GM18519 (cell line): Measurements from ENCODE around the gene GLB1L2.
"Not testable (repeated sequence)": the region's sequence is repeated elsewhere in the genome, so short reads cannot be mapped to it uniquely, and the experiment has no call there.

Experiments used
- ATAC-seq: cut with Tn5 transposase; IDR thresholded peaks from one replicate; pipeline ENCODE4 v1.9.1; 2021; ENCODE audit warnings: mild to moderate bottlenecking, moderate library complexity; ENCODE audit not compliant: unreplicated experiment, low FRiP score

GLB1L2 gene

DNA sequence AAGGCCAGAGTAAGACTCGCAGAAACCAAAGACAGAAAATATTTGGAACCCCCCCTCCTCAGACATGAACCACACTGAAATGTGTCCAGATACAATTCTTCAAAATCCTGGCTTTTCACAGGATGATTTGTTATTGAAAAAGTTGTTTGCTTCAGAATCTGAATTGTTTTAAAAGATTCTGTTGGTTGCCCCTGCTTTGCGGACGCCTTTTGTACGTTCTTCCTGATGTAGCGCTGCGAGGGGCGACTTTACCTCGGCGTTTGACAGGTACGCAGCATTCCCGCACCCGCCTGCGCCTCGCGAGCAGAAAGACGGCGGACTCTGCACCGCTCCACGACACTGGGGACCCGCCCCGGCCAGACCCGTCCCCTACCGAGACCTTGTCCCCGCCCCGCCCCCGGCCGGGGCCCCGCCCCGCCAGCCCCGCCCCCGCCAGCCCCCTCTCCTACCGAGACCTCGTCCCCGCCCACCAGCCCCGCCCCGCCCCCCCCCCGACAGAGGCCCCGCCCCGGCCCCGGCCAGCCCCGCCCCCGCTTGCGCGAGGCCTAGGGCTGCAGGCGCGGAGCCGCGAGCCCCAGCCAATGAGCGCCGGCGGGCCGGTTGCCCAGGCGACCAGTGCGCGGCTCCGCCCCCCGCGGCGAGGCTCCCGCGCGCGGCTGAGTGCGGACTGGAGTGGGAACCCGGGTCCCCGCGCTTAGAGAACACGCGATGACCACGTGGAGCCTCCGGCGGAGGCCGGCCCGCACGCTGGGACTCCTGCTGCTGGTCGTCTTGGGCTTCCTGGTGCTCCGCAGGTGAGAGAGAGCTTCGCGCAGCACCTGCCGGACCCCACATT is at the start of gene GLB1L2:
TSS of gene GLB1L2 (plus strand) at position 635 of the 835 bp plus-strand sequence. CDS start at position 709, 74 bp downstream.
- ATAC-seq = peak; percentile 52

- no peak for ATAC-seq
These were observed 49.4 kb upstream of the GLB1L2 start for GRCh38 chr11:134282121-134283045.

- ATAC-seq = no peak
These were observed 48.1 kb upstream of the GLB1L2 start for GRCh38 chr11:134283461-134284230.

GRCh38 chr11:134284349-134284748 is 47.4 kb upstream of the GLB1L2 start:
- ATAC-seq = not testable (repeated sequence)

- no peak for ATAC-seq
These were observed 44.2 kb upstream of the GLB1L2 start for GRCh38 chr11:134287561-134287960.

GRCh38 chr11:134288486-134288885 is 43.3 kb upstream of the GLB1L2 start:
- ATAC-seq = no peak

DNA sequence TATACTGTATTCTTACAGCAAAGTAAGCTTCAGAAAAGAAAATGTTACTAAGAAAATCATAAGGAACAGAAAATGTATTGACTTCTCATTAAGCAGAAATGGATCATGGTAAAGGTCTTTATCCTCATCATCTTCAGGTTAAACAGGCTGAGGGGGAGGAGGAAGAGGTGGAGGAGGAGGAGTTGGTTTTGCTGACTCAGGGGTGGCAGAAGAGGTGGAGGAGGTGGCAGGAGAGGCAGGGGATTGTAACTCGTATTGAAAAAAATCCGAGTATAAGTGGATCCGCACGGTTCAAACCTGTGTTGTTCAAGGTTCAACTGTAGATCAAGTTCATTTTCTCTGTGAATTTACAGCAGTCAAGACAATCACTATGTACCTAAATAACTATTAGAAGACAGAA is 42.6 kb upstream of the GLB1L2 start:
- ATAC-seq = no peak

GRCh38 chr11:134289789-134290188 is 42.0 kb upstream of the GLB1L2 start:
- ATAC-seq = no peak

DNA sequence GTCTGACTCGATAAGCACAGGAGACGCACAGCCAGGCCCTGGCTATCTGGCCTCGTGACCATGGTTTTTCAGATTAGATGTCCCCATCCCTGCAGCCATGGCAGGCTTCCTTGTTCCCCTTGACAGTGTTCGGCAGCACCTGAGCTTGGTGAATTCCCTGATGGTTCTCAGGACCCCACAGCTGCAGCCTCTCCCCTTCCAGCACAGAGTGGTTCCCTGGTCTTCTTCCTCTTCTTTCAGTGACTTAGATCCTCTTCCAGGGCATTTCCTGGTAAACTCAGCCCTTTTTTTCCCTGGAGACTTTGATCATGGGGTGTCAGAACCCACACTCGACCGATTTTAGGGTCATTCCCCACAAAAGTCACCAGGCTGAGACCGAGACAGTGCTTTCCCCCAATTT is 41.1 kb upstream of the GLB1L2 start:
- no peak for ATAC-seq

DNA sequence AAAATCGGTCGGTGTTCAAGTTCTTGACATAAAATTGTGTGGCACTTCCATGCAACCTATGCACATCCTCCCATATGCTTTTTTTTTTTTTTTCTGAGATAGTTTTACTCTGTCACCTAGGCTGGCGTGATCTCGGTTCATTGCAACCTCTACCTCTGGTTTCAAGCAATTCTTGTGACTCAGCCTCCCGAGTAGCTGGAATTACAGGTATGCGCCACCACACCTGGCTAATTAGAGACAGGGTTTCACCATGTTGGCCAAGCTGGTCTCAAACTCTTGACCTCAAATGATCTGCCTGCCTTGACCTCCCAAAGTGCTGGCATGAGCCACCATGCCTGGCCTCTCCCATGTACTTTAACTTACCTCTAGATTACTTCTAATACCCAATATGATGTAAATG is 40.6 kb upstream of the GLB1L2 start:
- ATAC-seq = no peak

DNA sequence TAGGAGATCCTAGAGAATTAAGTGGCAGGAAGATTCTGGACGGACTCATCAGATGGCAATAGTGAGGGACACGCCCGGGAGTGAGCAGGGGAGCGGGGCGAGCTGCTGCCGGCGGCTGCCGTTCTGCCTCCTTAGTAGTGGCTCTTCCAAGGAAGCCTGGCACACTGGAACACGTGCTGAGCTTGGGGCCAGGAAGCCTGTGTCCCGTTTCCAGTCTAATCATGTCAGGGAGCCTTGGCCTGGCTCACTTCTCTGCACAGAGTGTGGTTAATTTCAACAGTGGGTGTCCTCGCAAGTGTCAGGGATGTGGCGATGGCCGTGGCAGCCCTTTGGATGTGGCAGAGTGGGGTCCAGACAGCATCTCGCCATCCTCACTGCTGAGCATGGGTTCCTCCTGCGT is 39.1 kb upstream of the GLB1L2 start:
- ATAC-seq = no peak

DNA sequence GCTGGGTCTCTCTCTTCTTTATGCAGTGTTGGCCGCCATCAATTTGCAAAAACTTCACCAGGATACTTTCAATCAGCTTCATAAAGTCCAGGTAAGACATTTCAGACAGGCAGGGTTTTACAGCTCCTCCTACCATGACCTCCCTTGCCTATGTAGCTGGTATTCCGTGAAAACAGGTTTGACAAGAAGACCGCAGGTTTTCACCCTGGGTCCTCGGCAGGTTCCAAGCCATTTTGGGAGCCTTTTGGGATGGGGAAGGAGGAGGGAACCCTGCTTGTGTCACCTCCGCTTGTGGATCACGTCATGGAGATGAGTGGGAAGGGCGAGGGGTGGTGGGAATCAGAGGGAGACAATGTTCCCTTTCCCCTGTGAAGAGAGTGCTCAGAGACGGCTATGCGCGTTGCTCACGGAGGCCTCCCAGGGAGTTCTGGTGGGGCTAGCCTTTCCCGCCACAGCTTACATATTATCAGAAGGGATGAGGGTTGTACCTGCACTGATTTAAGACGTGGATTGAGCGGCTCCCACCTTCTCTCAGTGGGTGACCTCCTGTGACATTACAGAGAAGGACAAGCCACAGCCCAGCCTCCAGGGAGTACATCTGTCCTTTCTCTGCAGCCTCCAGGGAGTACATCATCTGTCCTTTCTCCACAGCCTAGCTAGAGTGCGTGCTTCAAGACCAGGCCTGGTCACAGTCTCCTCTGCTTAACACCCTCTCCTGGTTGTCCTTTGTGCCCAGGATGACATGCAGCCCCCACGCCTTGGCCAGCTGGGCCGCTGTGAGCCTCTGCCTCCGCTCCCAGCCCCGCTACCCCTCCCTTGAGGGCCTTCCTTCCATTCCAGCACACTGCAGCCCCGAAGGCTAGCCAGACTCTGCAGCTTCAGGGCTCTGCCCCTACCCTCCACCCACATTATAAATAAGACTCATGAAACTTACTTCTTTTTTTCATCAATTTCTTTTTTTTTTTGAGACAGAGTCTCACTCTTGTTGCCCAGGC is 38.4 kb upstream of the GLB1L2 start:
- no peak for ATAC-seq

- ATAC-seq = no peak
These were observed 37.1 kb upstream of the GLB1L2 start for GRCh38 chr11:134294664-134295063.

GRCh38 chr11:134312223-134312622 is 19.6 kb upstream of the GLB1L2 start:
- no peak for ATAC-seq

DNA sequence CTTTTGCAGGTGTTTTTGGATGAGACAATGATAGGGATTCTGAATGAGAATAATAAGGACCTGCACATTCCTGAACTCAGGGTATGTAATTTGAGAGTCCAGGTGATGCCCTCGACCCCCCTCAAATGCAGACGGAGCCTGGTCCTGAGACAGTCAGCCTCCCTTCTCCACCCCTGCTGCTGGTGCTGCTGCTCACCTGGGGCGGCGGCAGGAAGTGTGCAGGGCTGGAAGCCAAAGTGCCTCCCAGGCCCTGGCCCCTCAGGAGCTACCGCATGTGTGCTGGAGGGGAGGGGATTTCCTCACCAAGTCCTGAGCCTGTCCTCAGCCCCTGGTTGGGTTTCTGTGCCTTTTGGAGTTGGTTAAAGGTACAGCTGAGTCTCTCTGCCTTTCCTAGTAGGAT is 19.0 kb upstream of the GLB1L2 start:
- no peak for ATAC-seq

DNA sequence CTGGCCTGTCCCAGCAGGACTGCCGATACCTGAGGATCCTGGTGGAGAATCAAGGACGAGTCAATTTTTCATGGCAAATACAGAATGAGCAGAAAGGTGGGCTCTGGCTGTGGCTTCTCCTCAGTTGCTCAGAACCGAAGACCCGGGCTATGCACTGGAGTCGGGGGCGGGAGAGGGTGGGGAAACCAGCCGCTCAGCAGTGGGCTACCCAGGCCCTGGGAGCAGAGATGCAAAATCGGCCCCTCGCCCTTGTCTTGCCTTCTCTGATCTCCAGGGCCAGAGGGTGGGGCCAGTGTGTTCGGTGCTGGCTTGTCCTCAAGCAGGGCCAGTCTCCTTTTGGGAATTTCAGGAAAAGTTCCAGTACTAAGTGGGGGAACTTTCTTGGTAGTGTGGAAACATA is 18.4 kb upstream of the GLB1L2 start:
- no peak for ATAC-seq

DNA sequence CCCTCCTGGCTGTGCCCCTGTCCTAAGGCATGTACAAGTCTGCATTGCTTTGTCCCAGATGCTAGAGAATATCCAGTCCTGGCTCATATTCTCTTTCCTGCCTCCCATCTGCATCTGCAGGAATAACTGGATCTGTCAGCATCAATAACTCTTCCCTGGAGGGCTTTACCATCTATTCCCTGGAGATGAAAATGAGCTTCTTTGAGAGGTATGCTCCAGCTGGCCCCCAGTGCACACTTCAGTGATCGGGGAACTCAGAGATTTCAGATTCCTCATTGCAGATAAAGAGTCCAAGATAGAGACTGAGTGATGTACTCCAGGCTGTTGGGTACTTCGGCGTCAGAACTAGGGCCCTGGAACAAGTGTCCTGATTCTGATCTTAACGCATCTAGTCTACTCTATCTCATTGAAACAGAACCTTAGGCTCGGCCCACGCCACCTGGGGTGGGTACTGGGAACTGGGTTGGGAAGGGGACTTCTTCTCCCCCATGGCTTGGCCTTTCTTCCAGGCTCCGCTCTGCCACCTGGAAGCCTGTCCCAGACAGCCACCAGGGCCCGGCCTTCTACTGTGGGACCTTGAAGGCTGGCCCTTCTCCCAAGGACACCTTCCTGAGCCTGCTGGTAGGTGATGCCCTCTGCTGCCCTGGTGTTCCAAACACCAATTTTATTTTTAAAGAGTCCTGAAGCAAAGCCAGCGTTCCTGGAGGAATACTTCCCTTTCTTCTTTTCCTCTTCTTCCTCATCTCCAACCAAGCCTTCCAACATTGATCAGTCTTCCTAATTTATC is 17.8 kb upstream of the GLB1L2 start:
- ATAC-seq = no peak

GRCh38 chr11:134317103-134317502 is 14.7 kb upstream of the GLB1L2 start:
- no peak for ATAC-seq

- ATAC-seq = not testable (repeated sequence)
These were observed 10.4 kb upstream of the GLB1L2 start for GRCh38 chr11:134321373-134321772.
